Stomach (tissue), 9 donors: ENCODE results near the gene SLC41A3. TPM values are rescaled to one million over a fixed set of nuclear protein-coding genes. Genes with fewer than 3 reads are reported as not detected.

Experiments used
- DNase-seq, 2 donors: peaks; one replicate each; pipeline versions ENCODE4 v3.0.0 to v3.0.0-alpha.2; 2013 to 2019
- H3K27ac ChIP-seq, 5 donors: fragments of 200-600 bp in 4 of 5; sonication (generic) in 4 of 5; one replicate each; pipeline ENCODE4 v1.5.1; 2013 to 2019; ENCODE audit warnings: mild to moderate bottlenecking in 1 of 5, moderate library complexity in 1 of 5
- H3K27me3 ChIP-seq, 3 donors: fragments of 200-600 bp; sonication (generic); one replicate each; pipeline ENCODE4 v1.5.1; 2017 to 2019; ENCODE audit warnings: mixed run types in 1 of 3
- H3K36me3 ChIP-seq, 4 donors: fragments of 200-600 bp; sonication (generic); 1 replicate in 3 of 4; 2 replicates in 1 of 4; pipeline ENCODE4 v1.5.1; 2016 to 2019
- H3K4me1 ChIP-seq, 4 donors: fragments of 200-600 bp; sonication (generic); one replicate each; pipeline ENCODE4 v1.5.1; 2016 to 2019
- H3K4me3 ChIP-seq, 4 donors: fragments of 200-600 bp; sonication (generic) in 3 of 4; one replicate each; pipeline ENCODE4 v1.5.1; 2016 to 2019; ENCODE audit warnings: mild to moderate bottlenecking in 1 of 4
- H3K9me3 ChIP-seq, 4 donors: fragments of 200-600 bp; sonication (generic); one replicate each; pipeline ENCODE4 v1.5.1; 2016 to 2019
- CTCF ChIP-seq, 7 experiments: fragments of 450-650 bp in 4 of 7; fragments of 200-600 bp in 3 of 7; sonication (generic) in 3 of 7; IDR thresholded peaks; one replicate each; pipeline ENCODE4 v1.5.1; 2016 to 2019; ENCODE audit warnings: antibody characterized with exemption in 7 of 7, control low read depth in 2 of 7, mild to moderate bottlenecking in 1 of 7
- EP300 ChIP-seq: sonication (generic); formaldehyde crosslinking; IDR thresholded peaks from one replicate; pipeline ENCODE4 v1.6.1; 2017; ENCODE audit warnings: antibody characterized with exemption
- POLR2A ChIP-seq, 4 donors: fragments of 450-650 bp; IDR thresholded peaks; one replicate each; pipeline ENCODE4 v1.6.1; 2016; ENCODE audit warnings: antibody characterized with exemption in 4 of 4, control low read depth in 2 of 4, mild to moderate bottlenecking in 1 of 4, moderate library complexity in 1 of 4
- POLR2AphosphoS5 ChIP-seq, 3 donors: sonication (generic); formaldehyde crosslinking; IDR thresholded peaks; one replicate each; pipeline ENCODE4 v1.6.1; 2016; ENCODE audit warnings: antibody characterized with exemption in 3 of 3
- WGBS, 5 donors: extraction: QIAGEN DNeasy Blood & Tissue Kit in 3 of 5; methylation state at CpG; one replicate each; pipeline versions ENCODE4 v1.1.5 to v1.1.7; 2013 to 2018; 5-methylcytosine and 5-hydroxymethylcytosine counted together
- intact Hi-C: fragments of 100-400 bp; cut with DNase I; formaldehyde crosslinking; loops from one replicate; pipeline ENCODE4 v1.15.1; 2023; ENCODE audit warnings: low total_unique reads
- polyA plus RNA-seq, 3 donors: library from polyadenylated mRNA; stranded (reverse); fragments of 200-250 nt; gene quantifications; one replicate each; pipeline ENCODE4 v1.2.3, GENCODE V29; 2013
- total RNA-seq, 5 donors: library from RNA; depleted of rRNA; stranded (reverse); fragments of >200 nt; gene quantifications; one replicate each; pipeline versions ENCODE4 v1.1.0 to v1.2.3, GENCODE V29; 2014 to 2016
- donor health status: healthy with polysubstance abuse.
- donor health status: Bipolar disorder and iron deficiency.
- donor health status: healthy.

Gene SLC41A3
- total and polyA plus RNA-seq, 8 donors = 15.4 to 81.7 (median 27.9) TPM

DNA sequence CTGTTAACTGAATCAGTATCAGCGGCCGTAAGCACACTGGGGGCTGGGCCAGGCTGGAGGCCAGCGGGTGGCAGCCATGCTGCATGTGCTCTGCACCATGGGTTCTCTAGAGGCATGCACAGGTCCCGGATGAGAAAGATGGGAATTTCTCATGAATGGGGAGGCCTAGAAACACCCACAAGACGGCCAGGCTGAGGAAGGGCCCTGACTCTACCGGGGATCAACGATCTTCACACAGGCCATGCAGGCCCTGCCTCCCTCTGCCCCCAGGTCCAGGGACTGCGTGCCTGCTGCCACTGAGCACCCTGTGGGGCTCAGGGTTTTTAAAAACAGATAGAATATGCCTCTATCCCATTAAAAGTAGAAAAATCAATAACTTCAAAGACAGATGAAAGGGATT is 32.7 kb downstream of the SLC41A3 start:
- Histone ChIP-seq H3K27ac (no peak overlapping the region), H3K4me3 (no peak overlapping the region), H3K9me3 (no peaks in the 10 kb centered on the region), H3K27me3 (no peaks in the 10 kb centered on the region), H3K36me3 (peaks cover 0 to 36% (median 19%) of the 10 kb centered on the region in 4 donors), H3K4me1 (no peaks in the 10 kb centered on the region)
- no peak for DNase-seq
- intact Hi-C loops = no loop called here
- no peak for TF ChIP-seq POLR2A (IDR thresholded peaks at IDR 0.05)
- no peak for TF ChIP-seq POLR2AphosphoS5 (IDR thresholded peaks at IDR 0.05)
- TF ChIP-seq CTCF (IDR thresholded peaks at IDR 0.05) = no peak
- no peak for TF ChIP-seq EP300
- 82 to 95% (median 85%) methylated on average over 8 of the region's 8 CpGs for WGBS, 5 donors

- Histone ChIP-seq H3K4me3 (no peak overlapping the region), H3K27ac (no peak overlapping the region), H3K4me1 (no peaks in the 10 kb centered on the region), H3K36me3 (peaks cover 0 to 36% (median 19%) of the 10 kb centered on the region in 4 donors), H3K9me3 (no peaks in the 10 kb centered on the region), H3K27me3 (no peaks in the 10 kb centered on the region)
- intact Hi-C loops = no loop called here
- TF ChIP-seq POLR2AphosphoS5 (IDR thresholded peaks at IDR 0.05) (no peak), EP300 (no peak), CTCF (IDR thresholded peaks at IDR 0.05) (no peak), POLR2A (IDR thresholded peaks at IDR 0.05) (no peak)
- DNase-seq = no peak
- WGBS, 5 donors = 93 to 96% (median 95%) methylated on average over 10 of the region's 10 CpGs
Observed at GRCh38 chr3:126050626-126051025, 33.3 kb downstream of the SLC41A3 start.

- Histone ChIP-seq H3K9me3 (no peaks in the 10 kb centered on the region), H3K27ac (no peak overlapping the region), H3K27me3 (no peaks in the 10 kb centered on the region), H3K36me3 (peaks cover 0 to 36% (median 19%) of the 10 kb centered on the region in 4 donors), H3K4me1 (no peaks in the 10 kb centered on the region), H3K4me3 (no peak overlapping the region)
- DNase-seq = no peak
- intact Hi-C loops = no loop called here
- no peak for TF ChIP-seq EP300
- TF ChIP-seq POLR2A (IDR thresholded peaks at IDR 0.05) = no peak
- no peak for TF ChIP-seq CTCF (IDR thresholded peaks at IDR 0.05)
- no peak for TF ChIP-seq POLR2AphosphoS5 (IDR thresholded peaks at IDR 0.05)
- WGBS, 5 donors = 85 to 91% (median 89%) methylated on average over 3 of the region's 3 CpGs
Observed at GRCh38 chr3:126050050-126050392, 33.9 kb downstream of the SLC41A3 start.

DNA sequence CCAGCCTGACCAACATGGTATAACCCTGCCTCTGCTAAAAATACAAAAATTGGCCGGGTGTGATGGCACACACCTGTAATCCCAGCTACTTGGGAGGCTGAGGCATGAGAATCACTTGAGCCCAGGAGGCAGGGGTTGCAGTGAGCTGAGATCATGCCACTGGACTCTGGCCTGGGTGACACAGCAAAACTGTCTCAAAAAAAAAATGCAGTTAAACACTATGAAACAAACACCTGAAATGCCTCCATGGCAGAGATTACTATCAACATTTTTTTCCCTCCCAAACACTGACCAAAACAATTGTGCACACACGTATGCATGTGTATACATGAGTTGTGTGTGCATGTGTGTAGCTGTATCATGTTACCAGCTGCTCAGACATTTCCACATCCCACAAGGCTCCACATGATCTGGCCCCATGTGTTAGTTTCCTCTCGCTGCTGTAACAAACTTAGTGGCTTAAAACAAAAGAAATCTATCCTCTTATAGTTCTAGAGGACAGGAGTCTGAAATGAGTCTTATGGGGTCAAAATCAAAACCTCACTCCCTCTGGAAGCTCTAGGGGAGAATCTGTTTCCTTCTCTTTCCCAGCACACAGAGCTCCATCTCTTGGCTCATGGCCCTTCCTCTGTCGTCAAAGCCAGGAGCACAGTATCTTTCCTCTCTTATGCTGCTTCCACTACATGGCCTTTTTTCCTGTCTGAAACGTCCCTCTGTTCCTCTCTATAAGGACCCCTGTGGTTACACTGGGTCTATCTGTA is 34.5 kb downstream of the SLC41A3 start:
- intact Hi-C loops = no loop called here
- Histone ChIP-seq H3K36me3 (peaks cover 0 to 36% (median 19%) of the 10 kb centered on the region in 4 donors), H3K9me3 (no peaks in the 10 kb centered on the region), H3K4me1 (no peaks in the 10 kb centered on the region), H3K27ac (no peak overlapping the region), H3K4me3 (no peak overlapping the region), H3K27me3 (no peaks in the 10 kb centered on the region)
- WGBS, 5 donors = 68 to 91% (median 87%) methylated on average over 5 of the region's 5 CpGs
- TF ChIP-seq CTCF (IDR thresholded peaks at IDR 0.05) (no peak), POLR2AphosphoS5 (IDR thresholded peaks at IDR 0.05) (no peak), POLR2A (IDR thresholded peaks at IDR 0.05) (no peak), EP300 (no peak)
- DNase-seq = no peak
